Stimulated activated CD4-positive, alpha-beta T cell treated with anti-CD3 and anti-CD28 coated beads, Interleukin-12 subunit alpha, Interleukin-12 subunit beta, amount 100 ng/mL, for 4 hours (primary cell): ENCODE results near the gene PIK3AP1.
"Not testable (repeated sequence)": the region's sequence is repeated elsewhere in the genome, so short reads cannot be mapped to it uniquely, and the experiment has no call there.

Experiments used
- DNase-seq: peaks from one replicate; pipeline ENCODE4 v3.0.0-alpha.2; 2020

Gene PIK3AP1

GRCh38 chr10:96695975-96696634 is 24.2 kb downstream of the PIK3AP1 start:
- DNase-seq = no peak

GRCh38 chr10:96695366-96695765 is 24.9 kb downstream of the PIK3AP1 start:
- no peak for DNase-seq

- no peak for DNase-seq
These were observed 26.9 kb downstream of the PIK3AP1 start for GRCh38 chr10:96693431-96693830.

DNA sequence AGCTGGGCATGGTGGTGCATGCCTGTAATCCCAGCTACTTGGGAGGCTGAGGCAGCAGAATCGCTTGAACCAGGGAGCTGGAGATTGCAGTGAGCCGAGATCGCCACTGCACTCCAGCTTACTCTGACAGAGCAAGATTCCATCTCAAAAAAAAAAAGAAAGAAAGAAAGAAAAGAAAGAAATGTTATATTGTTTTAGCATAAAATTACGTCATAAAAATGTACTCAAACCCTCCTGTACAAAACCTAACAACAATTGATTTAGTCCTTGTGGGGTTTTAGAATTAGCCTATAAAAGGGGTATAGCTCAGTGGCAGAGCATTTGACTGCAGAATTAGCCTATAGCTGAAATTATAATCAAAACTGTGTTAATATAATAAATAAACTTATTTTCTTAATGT is 27.9 kb downstream of the PIK3AP1 start:
- DNase-seq = no peak

- DNase-seq = no peak
These were observed 28.6 kb downstream of the PIK3AP1 start for GRCh38 chr10:96691761-96692160.

DNA sequence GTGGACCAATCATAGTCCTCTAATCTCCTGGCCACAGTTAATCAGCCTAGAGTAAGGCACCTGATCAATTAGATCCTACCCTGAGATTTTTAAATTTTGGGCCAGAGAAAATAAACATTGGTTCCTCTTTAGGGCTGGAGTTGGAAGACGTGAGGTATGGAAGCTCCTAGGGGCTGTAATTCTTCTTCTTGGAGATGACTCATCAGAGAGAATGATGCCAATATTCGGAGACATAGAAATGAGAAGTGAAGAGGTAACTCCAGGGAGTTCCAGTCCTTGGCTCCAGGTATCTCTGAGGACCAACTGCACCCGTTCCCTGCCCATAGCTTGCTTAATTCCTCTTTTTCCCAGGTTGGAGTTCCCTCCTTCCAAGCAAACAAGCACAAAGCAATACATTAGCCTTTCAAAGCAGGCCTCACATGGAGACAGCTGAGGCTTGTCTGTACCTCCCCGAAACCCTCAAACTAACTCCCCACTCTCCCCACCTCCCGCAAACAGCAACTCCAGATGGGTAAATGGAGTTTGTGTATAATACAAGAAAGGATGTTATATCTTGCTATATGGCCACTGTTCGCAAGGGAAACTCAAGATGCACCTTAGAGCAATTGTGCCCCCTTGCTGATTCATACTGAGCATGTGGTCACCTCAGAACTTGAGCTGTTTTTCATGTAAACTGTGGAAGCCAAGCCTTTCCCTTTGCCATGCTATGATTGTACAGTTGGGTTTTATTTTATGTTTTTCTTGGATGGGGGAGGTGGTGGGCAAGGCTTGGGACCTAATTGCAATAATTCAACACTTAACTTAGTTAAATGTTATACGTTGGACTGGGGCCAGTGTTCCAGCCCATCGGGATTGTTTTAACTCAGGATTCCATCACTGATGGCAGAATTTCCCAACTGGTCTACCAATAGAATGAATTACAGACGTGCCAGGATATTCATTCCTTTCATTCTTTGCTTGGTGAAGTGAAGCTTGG is 29.3 kb downstream of the PIK3AP1 start:
- no peak for DNase-seq

GRCh38 chr10:96688789-96689188 is 31.5 kb downstream of the PIK3AP1 start:
- DNase-seq = no peak

- no peak for DNase-seq
These were observed 32.8 kb downstream of the PIK3AP1 start for GRCh38 chr10:96687317-96688012.

DNA sequence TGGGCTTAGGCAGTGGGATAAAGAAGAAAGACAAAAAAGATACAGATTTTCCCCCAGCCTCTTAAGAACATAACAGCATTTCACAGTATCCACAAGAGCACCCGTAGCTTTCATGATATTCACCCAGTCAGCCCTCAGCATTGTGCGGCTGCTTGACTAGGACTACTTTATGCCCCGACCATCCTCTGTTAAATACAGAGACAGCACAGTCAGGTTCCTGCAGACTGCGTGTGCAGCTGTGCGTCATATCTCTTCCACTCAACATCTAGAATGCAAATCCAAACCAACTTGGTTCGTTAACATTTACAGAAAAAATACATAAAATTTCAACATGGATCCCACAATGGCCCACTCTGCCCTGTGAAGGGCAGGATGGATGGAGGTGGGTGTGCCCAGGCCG is 33.8 kb downstream of the PIK3AP1 start:
- no peak for DNase-seq

GRCh38 chr10:96685306-96685705 is 35.0 kb downstream of the PIK3AP1 start:
- DNase-seq = no peak

DNA sequence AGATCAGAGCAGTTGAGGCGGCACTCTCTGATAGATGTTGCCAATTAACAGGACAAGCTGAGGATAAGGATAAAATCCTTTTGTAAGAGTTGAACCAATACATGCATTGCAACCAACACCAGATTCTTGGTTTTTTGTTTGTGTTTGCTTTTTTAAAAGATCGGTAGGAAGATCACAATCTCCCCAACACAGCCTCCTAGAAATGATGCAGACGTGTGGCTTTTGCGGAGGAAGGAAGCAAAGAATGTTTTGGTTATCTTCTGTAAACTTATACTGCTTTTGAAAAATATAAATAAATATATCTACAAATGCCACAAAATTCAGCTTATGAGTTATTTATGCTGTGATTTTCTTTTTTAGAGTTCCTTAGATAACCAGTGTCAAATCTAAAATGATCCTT is 35.5 kb downstream of the PIK3AP1 start:
- no peak for DNase-seq

- DNase-seq = no peak
These were observed 36.6 kb downstream of the PIK3AP1 start for GRCh38 chr10:96683710-96684109.

GRCh38 chr10:96683065-96683464 is 37.2 kb downstream of the PIK3AP1 start:
- no peak for DNase-seq

DNA sequence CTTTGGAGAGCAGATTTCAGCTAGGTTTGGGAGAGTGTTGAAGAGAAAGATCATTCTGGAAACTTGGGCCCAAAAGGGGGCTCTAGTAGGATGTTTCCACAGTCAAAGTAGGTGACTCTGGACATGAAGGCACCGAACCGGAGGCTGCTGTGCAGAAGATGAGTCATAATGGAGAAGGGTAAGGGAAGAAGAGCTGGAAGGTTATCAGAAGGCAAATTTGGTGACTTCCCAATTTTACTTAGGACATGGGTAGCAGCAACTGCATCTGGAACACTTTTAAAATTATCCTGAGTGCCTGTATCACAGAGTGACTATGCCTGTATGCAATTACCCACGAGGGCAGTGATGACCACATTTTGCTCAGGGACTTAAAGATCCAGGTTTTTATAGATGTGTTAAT is 38.8 kb downstream of the PIK3AP1 start:
- no peak for DNase-seq

GRCh38 chr10:96680463-96680862 is 39.9 kb downstream of the PIK3AP1 start:
- DNase-seq = not testable (repeated sequence)

GRCh38 chr10:96678725-96679124 is 41.6 kb downstream of the PIK3AP1 start:
- no peak for DNase-seq

GRCh38 chr10:96676272-96677112 is 43.8 kb downstream of the PIK3AP1 start:
- no peak for DNase-seq

GRCh38 chr10:96675846-96676245 is 44.5 kb downstream of the PIK3AP1 start:
- DNase-seq = no peak

DNA sequence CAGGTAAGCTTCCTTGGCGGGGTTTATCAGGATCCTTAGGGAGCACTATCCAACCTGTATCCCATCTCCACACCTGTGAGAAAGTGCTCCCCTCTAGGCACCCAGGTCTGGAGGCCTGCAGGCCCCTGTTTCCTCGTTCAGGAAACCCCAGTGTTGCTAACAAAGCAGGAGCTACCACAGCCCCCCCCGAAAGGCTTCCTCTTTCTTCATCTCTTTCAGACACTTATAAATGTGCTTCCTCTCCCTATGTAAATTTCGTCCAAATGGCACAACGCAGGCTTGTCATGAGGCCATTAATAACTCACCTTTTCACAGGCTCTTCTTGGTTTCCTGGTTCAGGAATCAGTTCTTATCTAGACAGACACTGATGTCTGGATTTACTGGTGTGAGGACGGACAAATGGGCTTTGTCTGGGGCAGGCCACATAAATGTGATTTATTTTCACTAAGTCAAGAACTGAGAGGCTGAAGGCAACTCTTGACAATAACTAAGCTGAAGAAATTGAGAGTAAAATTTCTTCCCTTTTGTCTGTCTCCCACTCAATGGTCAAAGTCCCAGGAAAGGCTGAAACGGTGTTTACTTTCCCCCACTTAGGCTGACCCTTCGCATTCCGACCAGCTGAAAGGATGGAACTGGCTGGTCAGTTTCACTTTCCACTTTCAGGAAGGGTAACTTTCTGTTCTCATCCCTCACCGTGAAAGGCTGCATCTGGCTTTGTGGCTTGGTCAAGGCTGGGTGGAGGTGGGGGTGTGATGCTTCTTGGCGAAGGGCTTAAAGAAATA is 46.8 kb downstream of the PIK3AP1 start:
- DNase-seq = no peak

DNA sequence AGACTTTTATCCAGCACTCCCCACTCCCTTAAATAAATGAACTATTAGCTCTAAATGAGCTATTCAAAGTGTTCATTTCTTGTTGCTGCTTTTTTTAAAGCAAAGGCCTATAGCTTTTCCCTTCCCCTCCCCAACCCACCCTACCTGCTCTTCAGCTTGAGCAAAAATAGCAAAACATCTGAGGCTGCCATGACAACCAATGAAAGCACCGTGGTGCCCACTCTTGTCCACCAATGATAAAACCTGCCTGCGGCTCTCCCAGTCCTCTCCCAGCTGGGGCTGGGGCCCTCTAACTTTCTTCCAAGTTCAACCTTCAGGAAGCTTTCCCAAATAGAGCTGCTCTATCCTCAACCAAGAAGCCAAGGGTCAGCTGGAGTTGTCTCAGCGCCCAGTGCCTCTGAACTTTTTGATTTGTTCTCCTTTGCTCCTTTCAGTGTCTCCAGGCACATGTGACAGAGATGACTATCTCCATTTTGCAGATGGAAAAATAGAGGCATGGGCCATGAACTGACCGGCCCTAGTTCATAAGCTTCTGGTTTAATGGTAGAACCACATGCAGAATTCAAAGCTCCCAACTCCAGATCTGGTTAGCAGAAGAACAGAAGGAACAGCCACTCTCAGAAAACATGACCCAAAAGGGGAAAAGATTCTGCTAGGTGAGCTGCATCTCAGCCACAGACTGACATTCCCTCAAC is 47.7 kb downstream of the PIK3AP1 start:
- no peak for DNase-seq
